Stimulated activated CD4-positive, alpha-beta T cell treated with anti-CD3 and anti-CD28 coated beads, Interleukin-2, amount 100 ng/mL, for 48 hours (primary cell): Measurements from ENCODE around the gene TSPAN5.

ENCODE experiments used
- DNase-seq, 2 donors: peaks; one replicate each; pipeline ENCODE4 v3.0.0-alpha.2; 2020

Gene TSPAN5

GRCh38 chr4:98434816-98435215 is 223.6 kb downstream of the TSPAN5 start:
- no peak for DNase-seq

- no peak for DNase-seq
Observed at GRCh38 chr4:98433691-98434090, 224.7 kb downstream of the TSPAN5 start.

GRCh38 chr4:98430708-98431403 is 227.6 kb downstream of the TSPAN5 start:
- no peak for DNase-seq

GRCh38 chr4:98423009-98423408 is 235.4 kb downstream of the TSPAN5 start:
- no peak for DNase-seq

GRCh38 chr4:98421111-98421510 is 237.3 kb downstream of the TSPAN5 start:
- DNase-seq = no peak
